ENCODE results near the gene IQSEC1.
A peak's percentile ranks its signal among the peaks of the same experiment; 100 is the strongest.
"Not testable (repeated sequence)": the region's sequence is repeated elsewhere in the genome, so short reads cannot be mapped to it uniquely, and the experiment has no call there.

Gene IQSEC1

GRCh38 chr3:12870942-12871341, 202.3 kb downstream of the IQSEC1 start:
- no peak for DNase-seq (ENCODE audit: low spot score)

- DNase-seq (ENCODE audit: low spot score) = no peak
Observed at GRCh38 chr3:12869035-12869621, 204.1 kb downstream of the IQSEC1 start.

GRCh38 chr3:12868039-12869034, 204.9 kb downstream of the IQSEC1 start:
- DNase-seq (ENCODE audit: low spot score) = peak; percentile 95

- no peak for DNase-seq (ENCODE audit: low spot score)
Observed at GRCh38 chr3:12866836-12867235, 206.4 kb downstream of the IQSEC1 start.

- no peak for DNase-seq (ENCODE audit: low spot score)
Observed at GRCh38 chr3:12865271-12865670, 208.0 kb downstream of the IQSEC1 start.

GRCh38 chr3:12862387-12862786, 210.8 kb downstream of the IQSEC1 start:
- no peak for DNase-seq (ENCODE audit: low spot score)

GRCh38 chr3:12861611-12862010, 211.6 kb downstream of the IQSEC1 start:
- DNase-seq (ENCODE audit: low spot score) = no peak

GRCh38 chr3:12859840-12860239, 213.4 kb downstream of the IQSEC1 start:
- DNase-seq (ENCODE audit: low spot score) = no peak

- no peak for DNase-seq (ENCODE audit: low spot score)
Observed at GRCh38 chr3:12856626-12857025, 216.6 kb downstream of the IQSEC1 start.

GRCh38 chr3:12854565-12854964, 218.7 kb downstream of the IQSEC1 start:
- no peak for DNase-seq (ENCODE audit: low spot score)

- not testable (repeated sequence) for DNase-seq (ENCODE audit: low spot score)
Observed at GRCh38 chr3:12853847-12854246, 219.4 kb downstream of the IQSEC1 start.

GRCh38 chr3:12852201-12852600, 221.0 kb downstream of the IQSEC1 start:
- DNase-seq (ENCODE audit: low spot score) = no peak

All from cerebellar cortex (tissue), 1 donor.